ENCODE measurements around the gene SPINT4. TPM values are rescaled to one million over a fixed set of nuclear protein-coding genes. Genes with fewer than 3 reads are reported as not detected.
"Not testable (repeated sequence)": the region's sequence is repeated elsewhere in the genome, so short reads cannot be mapped to it uniquely, and the experiment has no call there.

Gene SPINT4
- total RNA-seq: not detected in 2 replicates

- DNase-seq (ENCODE audit: low read depth in 2 of 2): no peak
These were observed at the start of gene SPINT4 for GRCh38 chr20:45722047-45722446. TSS of gene SPINT4 (plus strand) at chr20:45722347. CDS start at chr20:45722368, 21 bp downstream.

- no peak for DNase-seq (ENCODE audit: low read depth in 2 of 2)
These were observed 49.4 kb upstream of the SPINT4 start for GRCh38 chr20:45672765-45673164.

- no peak for DNase-seq (ENCODE audit: low read depth in 2 of 2)
These were observed 42.5 kb upstream of the SPINT4 start for GRCh38 chr20:45679650-45680049.

- no peak for DNase-seq (ENCODE audit: low read depth in 2 of 2)
These were observed 36.3 kb upstream of the SPINT4 start for GRCh38 chr20:45685896-45686295.

DNA sequence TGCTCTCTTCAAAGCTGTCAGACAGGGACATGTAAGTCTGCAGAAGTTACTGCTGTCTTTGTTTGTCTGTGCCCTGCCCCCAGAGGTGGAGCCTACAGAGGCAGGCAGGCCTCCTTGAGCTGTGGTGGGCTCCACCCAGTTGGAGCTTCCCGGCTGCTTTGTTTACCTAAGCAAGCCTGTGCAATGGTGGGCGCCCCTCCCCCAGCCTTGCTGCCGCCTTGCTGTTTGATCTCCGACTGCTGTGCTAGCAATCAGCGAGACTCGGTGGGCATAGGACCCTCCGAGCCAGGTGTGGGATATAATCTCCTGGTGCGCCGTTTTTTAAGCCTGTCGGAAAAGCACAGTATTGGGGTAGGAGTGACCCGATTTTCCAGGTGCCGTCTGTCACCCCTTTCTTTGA, 28.8 kb upstream of the SPINT4 start:
- not testable (repeated sequence) for DNase-seq (ENCODE audit: low read depth in 2 of 2)

DNA sequence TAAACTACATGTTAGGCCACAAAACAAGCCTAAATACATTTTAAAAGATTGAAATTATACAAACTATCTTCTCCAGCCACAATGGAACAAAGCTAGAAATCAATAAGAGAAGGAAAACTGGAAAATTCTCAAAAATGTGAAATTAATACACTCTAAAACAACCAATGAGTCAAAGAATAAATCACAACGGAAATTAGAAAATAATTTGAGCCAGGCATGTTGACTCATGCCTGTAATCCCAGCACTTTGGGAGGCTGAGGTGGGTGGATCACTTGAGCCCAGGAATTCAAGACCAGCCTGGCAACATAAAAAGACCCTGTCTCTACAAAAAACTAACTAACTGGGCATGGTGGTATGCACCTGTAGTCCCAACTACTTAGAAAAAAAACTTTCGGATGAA, 26.7 kb upstream of the SPINT4 start:
- DNase-seq (ENCODE audit: low read depth in 2 of 2): no peak

- no peak for DNase-seq (ENCODE audit: low read depth in 2 of 2)
These were observed 21.0 kb upstream of the SPINT4 start for GRCh38 chr20:45701104-45701503.

- no peak for DNase-seq (ENCODE audit: low read depth in 2 of 2)
These were observed 20.3 kb upstream of the SPINT4 start, which contains the start of gene WFDC13 for GRCh38 chr20:45701873-45702272. TSS of gene WFDC13 (plus strand) at chr20:45702038. CDS start at chr20:45702124, 86 bp downstream.

DNA sequence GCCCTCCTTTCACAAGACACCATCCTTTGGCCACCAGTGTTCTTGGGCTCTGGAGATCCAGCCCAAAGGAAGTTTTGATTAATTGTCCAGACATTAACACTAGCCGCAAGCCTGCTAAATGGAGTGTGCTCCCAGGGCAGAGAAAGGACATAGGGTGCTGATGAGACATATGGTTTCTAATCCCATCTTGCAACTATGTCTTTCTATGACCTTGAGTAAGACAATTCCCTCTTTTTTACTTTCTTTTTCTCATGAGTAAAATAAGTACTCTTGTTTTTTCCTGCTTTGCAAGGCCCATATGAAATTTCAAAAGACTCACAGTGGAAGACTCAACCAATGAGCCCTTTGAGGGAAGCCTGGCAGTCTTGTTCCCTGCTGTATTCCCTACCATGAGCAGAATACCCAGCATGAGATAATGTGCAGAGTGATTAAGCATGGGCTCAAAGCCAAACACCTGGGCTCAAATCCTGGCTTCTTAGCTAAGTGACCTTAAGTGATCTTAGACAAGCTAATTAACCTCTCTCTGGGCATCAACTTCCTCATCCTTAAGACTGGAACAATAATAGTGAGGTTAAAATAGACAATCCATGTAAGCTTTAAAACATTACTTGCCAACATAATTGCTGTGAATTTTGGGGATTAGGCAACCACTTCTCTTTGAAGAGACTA, 17.0 kb upstream of the SPINT4 start, which contains the start of gene WFDC10B:
Gene WFDC10B, minus strand, starts transcription at position 51 of the 669 bp plus-strand sequence. CDS start 19,027 bp downstream, outside the sequence.
- DNase-seq (ENCODE audit: low read depth in 2 of 2): no peak

GRCh38 chr20:45716141-45716688, 5.9 kb upstream of the SPINT4 start:
- DNase-seq (ENCODE audit: low read depth in 2 of 2): not testable (repeated sequence)

DNA sequence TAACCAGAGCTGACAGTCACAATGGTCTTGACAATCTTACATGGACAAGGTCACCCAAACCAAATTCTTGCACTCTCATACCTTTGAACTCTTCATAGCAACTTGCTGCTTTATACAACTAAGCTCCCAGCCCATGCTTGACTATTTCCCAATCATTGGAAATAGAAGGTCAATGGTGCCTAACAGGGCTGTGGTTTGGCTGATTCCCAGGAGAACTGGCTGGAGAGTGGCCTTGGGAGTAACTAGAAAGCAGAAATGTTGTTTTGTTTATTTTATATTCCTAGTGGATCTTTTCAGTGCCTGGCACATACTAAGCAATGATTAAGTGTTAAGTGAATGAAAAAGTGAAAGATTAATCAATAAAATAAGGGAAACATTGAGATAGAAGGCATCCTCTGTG, 3.0 kb downstream of the SPINT4 start:
- no peak for DNase-seq (ENCODE audit: low read depth in 2 of 2)

DNA sequence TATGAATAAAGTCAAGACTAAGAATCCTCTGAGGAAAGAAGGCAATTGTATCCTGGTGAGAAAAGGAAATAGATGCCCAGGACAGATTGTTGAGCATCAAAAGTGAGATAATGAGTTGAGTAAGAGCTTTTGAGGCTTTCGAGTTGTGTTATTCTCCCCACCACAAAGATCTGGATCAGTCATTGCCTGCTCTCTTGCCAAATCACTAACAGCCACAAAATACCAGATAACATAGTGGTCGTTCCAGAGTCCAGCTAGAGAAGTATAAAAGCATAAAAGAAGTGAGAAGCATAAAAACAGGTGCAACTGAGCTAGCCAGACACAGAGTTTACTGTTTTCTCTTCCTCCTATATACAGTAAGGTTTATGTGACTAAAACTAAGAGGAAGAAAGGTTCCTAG, 4.9 kb downstream of the SPINT4 start:
- no peak for DNase-seq (ENCODE audit: low read depth in 2 of 2)

GRCh38 chr20:45732199-45732598, 10.1 kb downstream of the SPINT4 start:
- no peak for DNase-seq (ENCODE audit: low read depth in 2 of 2)

- DNase-seq (ENCODE audit: low read depth in 2 of 2): no peak
These were observed 13.4 kb downstream of the SPINT4 start for GRCh38 chr20:45735552-45735951.

DNA sequence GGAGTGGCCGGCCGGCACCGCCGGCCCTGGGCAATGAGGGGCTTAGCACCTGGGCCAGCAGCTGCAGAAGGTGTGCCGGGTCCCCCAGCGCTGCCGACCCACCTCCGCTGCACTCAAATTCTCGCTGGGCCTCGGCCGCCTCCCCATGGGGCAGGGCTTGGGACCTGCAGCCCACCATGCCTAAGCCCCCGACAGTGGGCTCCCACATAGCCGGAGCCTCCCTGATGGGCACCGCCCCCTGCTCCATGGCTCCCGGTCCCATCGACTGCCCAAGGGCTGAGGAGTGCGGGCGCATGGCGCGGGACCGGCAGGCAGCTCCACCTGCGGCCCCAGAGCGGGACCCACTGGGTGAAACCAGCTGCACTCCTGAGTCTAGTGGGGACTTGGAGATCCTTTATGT, 13.8 kb downstream of the SPINT4 start:
- DNase-seq (ENCODE audit: low read depth in 2 of 2): no peak

DNA sequence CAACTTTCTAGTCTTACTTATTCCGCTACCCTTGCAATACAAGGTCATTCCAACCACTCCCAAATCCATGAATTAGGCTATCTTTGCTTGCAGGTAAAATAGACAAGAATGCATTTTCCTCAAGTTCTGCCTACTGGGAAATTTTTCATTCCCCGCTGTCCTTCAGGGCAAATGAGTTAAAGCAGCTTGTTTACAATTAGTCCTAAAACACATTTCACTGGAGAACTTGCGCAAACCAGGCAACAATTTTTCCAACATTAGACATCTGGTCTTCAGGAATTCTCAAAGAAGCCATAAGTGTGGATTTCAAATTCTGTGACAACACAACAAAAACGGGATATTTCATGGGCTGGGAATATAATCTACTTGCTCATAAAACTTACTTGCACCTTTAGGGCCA, 20.4 kb downstream of the SPINT4 start:
- DNase-seq (ENCODE audit: low read depth in 2 of 2): no peak

DNA sequence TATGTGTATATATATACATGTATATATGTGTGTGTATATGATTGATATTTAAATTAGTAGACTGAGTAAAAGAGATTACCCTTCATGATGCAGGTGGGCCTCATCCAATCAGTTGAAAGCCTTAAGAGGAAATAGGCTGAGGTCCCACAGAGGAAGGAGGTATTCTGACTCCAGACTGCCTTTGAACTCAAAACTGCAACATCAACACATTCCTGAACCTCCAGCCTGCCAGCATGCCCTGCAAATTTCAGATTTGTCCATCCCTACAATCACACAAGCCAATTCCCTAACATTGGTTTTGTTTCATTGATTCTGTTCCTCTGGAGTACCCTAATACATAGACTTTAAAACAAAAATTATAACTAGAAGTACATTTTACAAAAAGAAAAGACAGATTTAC, 22.9 kb downstream of the SPINT4 start:
- DNase-seq (ENCODE audit: low read depth in 2 of 2): no peak

DNA sequence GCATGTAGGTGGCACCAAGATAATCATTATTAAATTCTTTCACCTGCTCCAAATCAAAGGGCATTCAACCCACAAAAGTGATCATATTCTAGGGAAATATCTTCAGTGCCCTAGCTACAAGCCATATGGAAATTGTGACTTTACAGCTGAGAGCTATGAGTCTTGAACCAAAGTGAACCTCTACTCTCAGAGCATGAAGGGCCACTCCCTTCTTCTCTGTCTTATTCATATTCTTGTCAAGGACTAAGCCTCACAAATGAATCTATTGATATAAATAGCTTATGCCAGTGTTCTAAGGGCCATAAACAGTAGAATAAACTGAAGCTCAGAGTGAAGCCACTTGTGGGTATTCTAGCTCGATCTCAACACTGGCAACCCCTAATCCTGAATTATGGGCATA, 29.6 kb downstream of the SPINT4 start:
- DNase-seq (ENCODE audit: low read depth in 2 of 2): no peak

DNA sequence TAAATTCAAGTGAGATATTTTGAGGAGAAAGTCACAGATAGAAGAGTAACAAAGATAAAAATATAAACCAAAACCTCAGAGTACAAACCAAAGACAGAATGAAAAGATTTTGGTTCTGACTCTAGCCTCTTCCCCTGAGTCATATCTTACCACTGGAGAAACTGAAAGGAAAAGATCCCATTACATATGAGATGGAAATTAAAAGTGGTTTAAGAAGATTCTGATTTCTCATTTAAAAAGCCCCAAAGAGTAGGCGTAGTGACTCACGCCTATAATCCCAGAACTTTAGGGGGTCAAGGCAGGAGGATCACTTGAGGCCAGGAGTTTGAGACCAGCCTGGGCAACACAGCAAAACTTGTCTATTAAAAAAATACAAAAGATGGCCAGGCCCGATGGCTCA, 30.6 kb downstream of the SPINT4 start:
- no peak for DNase-seq (ENCODE audit: low read depth in 2 of 2)

DNA sequence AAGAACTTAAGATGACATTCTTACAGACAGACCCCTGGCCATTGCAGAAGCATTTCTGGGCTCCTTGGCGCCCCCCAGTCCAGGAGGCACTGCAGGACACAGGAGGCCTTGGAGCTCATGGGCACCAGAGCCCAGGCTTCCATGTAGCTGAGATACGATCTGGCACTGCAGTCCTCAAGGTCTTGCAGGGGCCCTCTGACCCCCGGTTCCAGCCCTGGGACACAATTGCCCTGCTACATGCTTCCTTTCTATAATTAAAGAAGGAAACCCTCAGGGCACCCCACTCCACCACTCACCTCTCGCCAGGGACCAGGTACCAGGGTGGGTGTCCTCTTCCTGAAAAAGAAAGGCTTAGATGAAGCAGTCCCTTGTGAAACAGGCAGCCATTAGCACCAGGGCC, 35.9 kb downstream of the SPINT4 start:
- no peak for DNase-seq (ENCODE audit: low read depth in 2 of 2)

GRCh38 chr20:45759921-45760320, 37.8 kb downstream of the SPINT4 start:
- DNase-seq (ENCODE audit: low read depth in 2 of 2): not testable (repeated sequence)

DNA sequence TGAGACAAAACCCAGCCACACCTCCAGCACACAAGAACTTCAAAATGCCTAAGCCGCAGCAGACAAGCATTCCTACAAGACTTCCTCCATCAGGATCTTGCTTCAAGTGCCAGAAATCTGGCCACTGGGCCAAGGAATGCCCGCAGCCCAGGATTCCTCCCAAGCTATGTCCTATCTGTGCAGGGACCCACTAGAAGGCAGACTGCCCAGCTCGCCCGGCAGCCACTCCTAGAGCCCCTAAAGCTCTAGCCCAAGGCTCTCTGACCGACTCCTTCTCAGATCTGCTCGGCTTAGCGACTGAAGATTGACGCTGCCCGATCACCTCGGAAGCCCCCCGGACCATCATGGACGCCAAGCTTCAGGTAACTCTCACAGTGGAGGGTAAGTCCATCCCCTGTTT, 39.8 kb downstream of the SPINT4 start:
- DNase-seq (ENCODE audit: low read depth in 2 of 2): not testable (repeated sequence)

GRCh38 chr20:45764618-45765282, 42.6 kb downstream of the SPINT4 start:
- not testable (repeated sequence) for DNase-seq (ENCODE audit: low read depth in 2 of 2)

Measured in lung microvascular endothelial cell (primary cell).